ENCODE data around the gene ARHGEF17.
A peak's percentile ranks its signal among the peaks of the same experiment; 100 is the strongest.

DNA sequence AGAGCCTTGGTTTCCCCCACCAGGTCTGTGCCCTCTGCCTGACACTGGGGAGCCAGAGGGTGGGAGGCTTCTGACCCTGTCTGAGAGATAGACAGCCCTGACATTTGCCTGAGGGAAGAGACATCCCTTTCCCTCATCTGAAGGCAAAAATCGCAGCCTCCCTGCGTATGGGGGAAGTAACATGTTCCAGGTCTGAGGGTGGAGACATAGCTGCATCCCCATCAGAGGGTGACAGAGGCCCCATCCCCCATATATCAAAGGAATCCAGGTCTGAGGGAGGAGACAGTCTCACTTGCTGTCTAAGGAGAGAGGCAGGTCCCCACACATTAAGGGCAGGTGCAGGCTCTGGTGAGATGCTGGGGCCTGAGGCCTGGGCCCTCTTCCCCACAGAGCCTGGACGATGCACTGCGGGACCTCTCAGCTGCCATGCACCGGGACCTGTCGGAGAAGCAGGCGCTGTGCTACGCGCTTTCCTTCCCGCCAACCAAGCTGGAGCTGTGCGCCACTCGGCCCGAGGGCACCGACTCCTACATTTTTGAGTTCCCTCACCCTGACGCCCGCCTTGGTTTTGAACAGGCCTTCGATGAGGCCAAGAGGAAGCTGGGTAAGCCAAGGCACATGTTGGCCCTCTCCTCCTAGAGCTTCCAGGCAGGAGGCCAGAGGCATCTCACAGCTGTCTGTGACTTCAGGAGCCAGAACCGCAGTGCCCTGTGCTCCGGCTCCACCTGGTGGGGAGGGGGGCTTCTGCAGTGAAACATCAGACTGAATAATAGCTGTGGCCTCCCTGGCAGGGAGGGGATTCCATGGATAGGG, 52.1 kb downstream of the ARHGEF17 start:
- peak; percentile 67 for TF ChIP-seq CTCF (conservative IDR thresholded peaks at IDR 0.05; ENCODE audit: low read depth, low read length)
- TF ChIP-seq EZH2 (IDR thresholded peaks at IDR 0.05; ENCODE audit: borderline replicate concordance, low read depth, low read length, poor library complexity, severe bottlenecking): no peak

All from A673 (cell line).